ENCODE measurements around the gene TCP11L2. TPM values are rescaled to one million over a fixed set of nuclear protein-coding genes. Genes with fewer than 3 reads are reported as not detected.
A peak's percentile ranks its signal among the peaks of the same experiment; 100 is the strongest.

TCP11L2 gene
- total and polyA plus RNA-seq, 2 of the 13 experiments (the other 11 are each of a cell fraction or from before 2014, with no cell fraction given) = 4.6 to 24.1 TPM

DNA sequence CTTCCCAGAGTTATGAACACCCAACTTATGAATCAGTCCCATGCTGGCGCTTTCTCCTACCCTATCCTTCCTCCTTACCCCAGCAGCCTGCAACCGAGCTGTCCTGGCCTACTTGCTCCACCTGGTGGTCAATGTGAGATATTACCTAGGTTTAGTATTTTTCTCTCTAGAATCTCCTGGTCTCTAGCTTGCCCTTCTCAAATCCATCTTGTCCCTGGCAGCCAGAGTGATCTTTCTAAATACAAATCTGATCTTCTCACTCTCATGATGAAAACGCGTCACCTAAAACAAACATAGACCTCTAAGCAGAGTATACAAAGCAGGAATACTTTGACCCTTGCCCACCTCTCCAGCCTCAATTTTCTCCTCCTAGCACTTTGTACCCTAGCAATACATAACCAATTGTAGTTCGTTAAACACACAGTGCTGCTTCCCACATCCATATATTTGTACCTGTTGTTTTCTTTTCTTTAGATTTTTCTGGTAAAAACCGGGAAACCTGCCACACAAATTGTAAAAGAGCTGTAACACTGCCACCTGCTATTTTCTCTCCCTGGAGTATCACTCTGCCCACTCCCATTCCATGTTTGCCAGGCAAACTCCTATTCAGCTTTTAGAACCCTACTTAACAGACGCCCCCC, 20.0 kb upstream of the TCP11L2 start (continued):
- peak; percentile 84 for TF ChIP-seq ZNF629 (CRISPR knock-in tag; conservative IDR thresholded peaks at IDR 0.05)
- TF ChIP-seq ZEB1 (IDR thresholded peaks at IDR 0.05; ENCODE audit: insufficient replicate concordance, low read depth) = peak; percentile 82
- TF ChIP-seq, protein P1, sequence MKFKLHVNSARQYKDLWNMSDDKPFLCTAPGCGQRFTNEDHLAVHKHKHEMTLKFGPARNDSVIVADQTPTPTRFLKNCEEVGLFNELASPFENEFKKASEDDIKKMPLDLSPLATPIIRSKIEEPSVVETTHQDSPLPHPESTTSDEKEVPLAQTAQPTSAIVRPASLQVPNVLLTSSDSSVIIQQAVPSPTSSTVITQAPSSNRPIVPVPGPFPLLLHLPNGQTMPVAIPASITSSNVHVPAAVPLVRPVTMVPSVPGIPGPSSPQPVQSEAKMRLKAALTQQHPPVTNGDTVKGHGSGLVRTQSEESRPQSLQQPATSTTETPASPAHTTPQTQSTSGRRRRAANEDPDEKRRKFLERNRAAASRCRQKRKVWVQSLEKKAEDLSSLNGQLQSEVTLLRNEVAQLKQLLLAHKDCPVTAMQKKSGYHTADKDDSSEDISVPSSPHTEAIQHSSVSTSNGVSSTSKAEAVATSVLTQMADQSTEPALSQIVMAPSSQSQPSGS (CRISPR knock-in tag; IDR thresholded peaks at IDR 0.05) = peak; percentile 80
- TF ChIP-seq, protein P2, sequence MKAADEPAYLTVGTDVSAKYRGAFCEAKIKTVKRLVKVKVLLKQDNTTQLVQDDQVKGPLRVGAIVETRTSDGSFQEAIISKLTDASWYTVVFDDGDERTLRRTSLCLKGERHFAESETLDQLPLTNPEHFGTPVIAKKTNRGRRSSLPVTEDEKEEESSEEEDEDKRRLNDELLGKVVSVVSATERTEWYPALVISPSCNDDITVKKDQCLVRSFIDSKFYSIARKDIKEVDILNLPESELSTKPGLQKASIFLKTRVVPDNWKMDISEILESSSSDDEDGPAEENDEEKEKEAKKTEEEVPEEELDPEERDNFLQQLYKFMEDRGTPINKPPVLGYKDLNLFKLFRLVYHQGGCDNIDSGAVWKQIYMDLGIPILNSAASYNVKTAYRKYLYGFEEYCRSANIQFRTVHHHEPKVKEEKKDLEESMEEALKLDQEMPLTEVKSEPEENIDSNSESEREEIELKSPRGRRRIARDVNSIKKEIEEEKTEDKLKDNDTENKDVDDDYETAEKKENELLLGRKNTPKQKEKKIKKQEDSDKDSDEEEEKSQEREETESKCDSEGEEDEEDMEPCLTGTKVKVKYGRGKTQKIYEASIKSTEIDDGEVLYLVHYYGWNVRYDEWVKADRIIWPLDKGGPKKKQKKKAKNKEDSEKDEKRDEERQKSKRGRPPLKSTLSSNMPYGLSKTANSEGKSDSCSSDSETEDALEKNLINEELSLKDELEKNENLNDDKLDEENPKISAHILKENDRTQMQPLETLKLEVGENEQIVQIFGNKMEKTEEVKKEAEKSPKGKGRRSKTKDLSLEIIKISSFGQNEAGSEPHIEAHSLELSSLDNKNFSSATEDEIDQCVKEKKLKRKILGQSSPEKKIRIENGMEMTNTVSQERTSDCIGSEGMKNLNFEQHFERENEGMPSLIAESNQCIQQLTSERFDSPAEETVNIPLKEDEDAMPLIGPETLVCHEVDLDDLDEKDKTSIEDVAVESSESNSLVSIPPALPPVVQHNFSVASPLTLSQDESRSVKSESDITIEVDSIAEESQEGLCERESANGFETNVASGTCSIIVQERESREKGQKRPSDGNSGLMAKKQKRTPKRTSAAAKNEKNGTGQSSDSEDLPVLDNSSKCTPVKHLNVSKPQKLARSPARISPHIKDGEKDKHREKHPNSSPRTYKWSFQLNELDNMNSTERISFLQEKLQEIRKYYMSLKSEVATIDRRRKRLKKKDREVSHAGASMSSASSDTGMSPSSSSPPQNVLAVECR (CRISPR knock-in tag; IDR thresholded peaks at IDR 0.05; ENCODE audit: borderline replicate concordance) = peak; percentile 20; the same call in 1 of the 2 replicates
- no peak for TF ChIP-seq SIN3B (IDR thresholded peaks at IDR 0.05; ENCODE audit: low read length)
- TF ChIP-seq HDAC1 (CRISPR knock-in tag; IDR thresholded peaks at IDR 0.05) = peak; percentile 98
- TF ChIP-seq, protein P3, sequence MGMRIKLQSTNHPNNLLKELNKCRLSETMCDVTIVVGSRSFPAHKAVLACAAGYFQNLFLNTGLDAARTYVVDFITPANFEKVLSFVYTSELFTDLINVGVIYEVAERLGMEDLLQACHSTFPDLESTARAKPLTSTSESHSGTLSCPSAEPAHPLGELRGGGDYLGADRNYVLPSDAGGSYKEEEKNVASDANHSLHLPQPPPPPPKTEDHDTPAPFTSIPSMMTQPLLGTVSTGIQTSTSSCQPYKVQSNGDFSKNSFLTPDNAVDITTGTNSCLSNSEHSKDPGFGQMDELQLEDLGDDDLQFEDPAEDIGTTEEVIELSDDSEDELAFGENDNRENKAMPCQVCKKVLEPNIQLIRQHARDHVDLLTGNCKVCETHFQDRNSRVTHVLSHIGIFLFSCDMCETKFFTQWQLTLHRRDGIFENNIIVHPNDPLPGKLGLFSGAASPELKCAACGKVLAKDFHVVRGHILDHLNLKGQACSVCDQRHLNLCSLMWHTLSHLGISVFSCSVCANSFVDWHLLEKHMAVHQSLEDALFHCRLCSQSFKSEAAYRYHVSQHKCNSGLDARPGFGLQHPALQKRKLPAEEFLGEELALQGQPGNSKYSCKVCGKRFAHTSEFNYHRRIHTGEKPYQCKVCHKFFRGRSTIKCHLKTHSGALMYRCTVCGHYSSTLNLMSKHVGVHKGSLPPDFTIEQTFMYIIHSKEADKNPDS (CRISPR knock-in tag; IDR thresholded peaks at IDR 0.05) = 0 out of 2 replicates have a peak, but pooled peaks have one; percentile 62
- peak; percentile 88; the same call in 1 of the 2 replicates for TF ChIP-seq KDM3A (CRISPR knock-in tag; IDR thresholded peaks at IDR 0.05; ENCODE audit: low read depth)
- TF ChIP-seq STAT5B (CRISPR knock-in tag; IDR thresholded peaks at IDR 0.05) = 0 out of 2 replicates have a peak, but pooled peaks have one; percentile 29
- TF ChIP-seq FOXK2 (IDR thresholded peaks at IDR 0.05) = peak; percentile 74
- TF ChIP-seq ADNP (CRISPR knock-in tag; IDR thresholded peaks at IDR 0.05) = 0 out of 2 replicates have a peak, but pooled peaks have one; percentile 22
- TF ChIP-seq ZKSCAN8 (CRISPR knock-in tag; IDR thresholded peaks at IDR 0.05; ENCODE audit: borderline replicate concordance) = peak; percentile 33; the same call in 1 of the 2 replicates
- peak; percentile 89 for TF ChIP-seq FOXK1 (CRISPR knock-in tag; IDR thresholded peaks at IDR 0.05; ENCODE audit: borderline replicate concordance, low read depth)
- peak; percentile 75 for TF ChIP-seq ZNF335 (CRISPR knock-in tag; IDR thresholded peaks at IDR 0.05)
- peak; percentile 57; the same call in 1 of the 2 replicates for TF ChIP-seq KDM4B (CRISPR knock-in tag; IDR thresholded peaks at IDR 0.05)
- TF ChIP-seq PPARG (CRISPR knock-in tag; conservative IDR thresholded peaks at IDR 0.05) = peak; percentile 88
- TF ChIP-seq, protein P4, sequence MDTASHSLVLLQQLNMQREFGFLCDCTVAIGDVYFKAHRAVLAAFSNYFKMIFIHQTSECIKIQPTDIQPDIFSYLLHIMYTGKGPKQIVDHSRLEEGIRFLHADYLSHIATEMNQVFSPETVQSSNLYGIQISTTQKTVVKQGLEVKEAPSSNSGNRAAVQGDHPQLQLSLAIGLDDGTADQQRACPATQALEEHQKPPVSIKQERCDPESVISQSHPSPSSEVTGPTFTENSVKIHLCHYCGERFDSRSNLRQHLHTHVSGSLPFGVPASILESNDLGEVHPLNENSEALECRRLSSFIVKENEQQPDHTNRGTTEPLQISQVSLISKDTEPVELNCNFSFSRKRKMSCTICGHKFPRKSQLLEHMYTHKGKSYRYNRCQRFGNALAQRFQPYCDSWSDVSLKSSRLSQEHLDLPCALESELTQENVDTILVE (CRISPR knock-in tag; IDR thresholded peaks at IDR 0.05) = peak; percentile 84; the same call in 1 of the 2 replicates
- TF ChIP-seq ZNF644 (CRISPR knock-in tag; IDR thresholded peaks at IDR 0.05; ENCODE audit: low read depth) = peak; percentile 48; the same call in 1 of the 2 replicates
- TF ChIP-seq, protein P5, sequence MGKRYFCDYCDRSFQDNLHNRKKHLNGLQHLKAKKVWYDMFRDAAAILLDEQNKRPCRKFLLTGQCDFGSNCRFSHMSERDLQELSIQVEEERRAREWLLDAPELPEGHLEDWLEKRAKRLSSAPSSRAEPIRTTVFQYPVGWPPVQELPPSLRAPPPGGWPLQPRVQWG (CRISPR knock-in tag; IDR thresholded peaks at IDR 0.05; ENCODE audit: borderline replicate concordance, low read depth) = no peak
- peak; percentile 87 for TF ChIP-seq STAG1 (CRISPR knock-in tag; IDR thresholded peaks at IDR 0.05)
- no peak for TF ChIP-seq ZKSCAN1 (IDR thresholded peaks at IDR 0.05; ENCODE audit: low read length)
